Stimulated activated CD4-positive, alpha-beta T cell treated with anti-CD3 and anti-CD28 coated beads, Interleukin-15, amount 100 ng/mL, for 48 hours (primary cell): ENCODE results near the gene RETREG3.

Experiments
- DNase-seq, 2 donors: peaks; one replicate each; pipeline ENCODE4 v3.0.0-alpha.2; 2020; ENCODE audit warnings: low read depth in 2 of 2

Gene RETREG3

DNA sequence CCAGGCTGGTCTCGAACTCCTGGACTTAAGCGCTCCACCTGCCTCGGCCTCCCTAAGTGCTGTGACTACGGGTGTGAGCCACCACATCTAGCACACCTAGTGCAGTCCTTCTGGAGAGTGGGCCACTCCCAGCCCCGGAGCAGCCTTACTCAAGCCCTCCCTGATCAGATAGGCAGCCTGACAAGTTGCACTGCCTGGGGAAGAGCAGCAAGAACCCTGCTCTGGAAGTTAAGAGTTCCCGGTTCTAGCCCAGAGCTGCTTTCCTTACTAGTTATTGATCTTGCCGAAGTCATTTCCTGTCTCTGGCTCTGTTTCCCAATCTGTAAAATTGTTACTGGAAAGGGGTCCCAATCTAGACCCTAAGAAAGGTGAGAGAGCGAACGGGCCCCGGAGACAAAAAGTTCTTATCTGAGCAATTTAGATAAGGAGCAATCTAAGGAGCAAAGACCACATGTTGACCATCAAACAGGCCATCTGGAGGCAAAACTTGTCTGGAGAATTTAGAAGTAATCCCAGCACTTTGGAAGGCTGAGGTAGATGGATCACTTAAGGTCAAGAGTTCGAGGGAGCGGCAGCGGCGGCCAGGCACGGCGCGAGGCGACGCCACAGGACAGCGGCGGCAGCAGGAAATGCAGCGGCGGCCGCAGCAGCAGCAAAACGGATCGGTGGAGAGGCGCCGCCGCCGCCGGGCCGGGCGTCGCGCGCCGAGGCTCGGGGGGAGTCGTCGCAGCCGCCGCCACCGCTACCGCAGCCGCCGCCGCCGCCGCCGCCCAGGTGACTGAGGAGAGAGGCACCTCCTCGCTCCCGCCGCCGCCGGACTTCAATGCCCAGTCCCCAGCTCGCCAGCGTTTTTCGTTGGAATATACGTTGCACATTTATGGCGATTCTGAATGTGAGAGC, 77.5 kb downstream of the RETREG3 start:
- peak in 1 of 2 donors; percentile 25 for DNase-seq

DNA sequence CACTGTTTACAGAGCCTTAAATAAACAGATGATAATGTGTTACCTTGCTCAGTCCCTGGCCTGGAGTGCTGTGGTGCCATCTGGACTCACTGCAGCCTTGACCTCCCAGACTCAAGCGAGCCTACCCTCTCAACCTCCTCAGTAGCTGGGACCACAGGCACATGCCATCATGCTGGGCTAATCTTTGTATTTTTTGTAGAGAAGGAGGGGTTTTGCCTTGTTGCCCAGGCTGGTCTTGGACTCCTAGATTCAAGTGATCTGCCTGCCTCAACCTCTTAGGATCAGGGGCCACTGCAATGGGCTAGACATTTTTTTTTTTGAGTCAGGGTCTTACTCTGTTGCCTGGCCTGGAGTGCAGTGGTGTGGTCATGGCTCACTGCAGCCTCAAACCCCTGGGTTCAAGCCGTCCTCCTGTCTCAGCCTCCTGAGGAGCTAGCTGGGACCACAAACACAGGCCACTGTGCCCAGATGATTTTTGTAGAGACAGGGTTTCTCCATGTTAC, 78.2 kb downstream of the RETREG3 start:
- DNase-seq, result no peak
